K562 (cell line): ENCODE results near the gene TARM1. TPM values are rescaled to one million over a fixed set of nuclear protein-coding genes. Genes with fewer than 3 reads are reported as not detected.

Experiments
- ATAC-seq: fragments of 200-7000 bp; cut with Tn5 transposase; 3 replicates; pipeline ENCODE4 v1.9.1; 2020; ENCODE audit warnings: moderate library complexity
- Bru-seq: library from RNA; stranded (reverse); fragments of 400-500 nt; gene quantifications from one replicate; lab custom pipeline; 2021; lab: Mats Ljungman, UMichigan
- BruChase-seq, 2 experiments: library from RNA; stranded (reverse); fragments of 400-500 nt; gene quantifications; one replicate each; lab custom pipeline; 2021; lab: Mats Ljungman, UMichigan
- BruUV-seq: library from RNA; stranded (reverse); fragments of 400-500 nt; replicated peaks from 2 replicates; lab custom pipeline; 2021; lab: Mats Ljungman, UMichigan
- CTCF ChIA-PET: fragments of 300-600 bp; formaldehyde crosslinking; extraction: SDS; loops from one replicate; lab custom pipeline; 2021; ENCODE audit warnings: low intra/inter-chr PET ratio; lab: Yijun Ruan, JAX
- POLR2A ChIA-PET: fragments of 300-600, 350-650 bp; sonication (Branson Sonifier 250); formaldehyde crosslinking; extraction: SDS; loops from one replicate; lab custom pipeline; 2021; ENCODE audit warnings: antibody characterized with exemption, inconsistent platforms; lab: Yijun Ruan, JAX
- DNase-seq, 4 experiments: peaks; one replicate each; pipeline versions ENCODE4 v3.0.0 to v3.0.0-alpha.2; 2011 to 2018; ENCODE audit warnings: low spot score in 3 of 4, mixed read lengths in 3 of 4; ENCODE audit errors: extremely low read depth in 1 of 4
- FAIRE-seq: peaks from 2 replicates; lab custom pipeline; 2011; peaks lifted over from hg19 to GRCh38; lab: Jason Lieb, UNC
- H2AFZ ChIP-seq: 2 replicates; pipeline ENCODE4 v1.6.0; 2011; ENCODE audit warnings: low read depth, low read length, control low read depth, inconsistent platforms
- H3K27ac ChIP-seq: fragments of 200-600 bp; 3 replicates; pipeline ENCODE4 v1.8.0; 2011; ENCODE audit warnings: low read depth, mild to moderate bottlenecking, control low read depth, inconsistent platforms, low read length, moderate library complexity, mixed read lengths; ENCODE audit errors: extremely low read depth
- H3K27me3 ChIP-seq, 2 experiments: fragments of 300-600 bp in 1 of 2; 2 replicates in 1 of 2; 3 replicates in 1 of 2; pipeline versions ENCODE4 v1.6.0 to v1.8.0; 2011; ENCODE audit warnings: inconsistent platforms in 2 of 2, low read length in 2 of 2, mild to moderate bottlenecking in 1 of 2, mixed read lengths in 1 of 2, moderate library complexity in 1 of 2; ENCODE audit not compliant: control insufficient read depth in 2 of 2, insufficient read depth in 2 of 2
- H3K36me3 ChIP-seq: fragments of 300-600 bp; 3 replicates; pipeline ENCODE4 v1.8.0; 2011; ENCODE audit warnings: mild to moderate bottlenecking, low read length, inconsistent platforms; ENCODE audit not compliant: control insufficient read depth, insufficient read depth
- H3K4me1 ChIP-seq, 2 experiments: fragments of 200-600 bp in 1 of 2; replicated peaks in 1 of 2; 2 replicates in 1 of 2; 3 replicates in 1 of 2; pipeline versions ENCODE4 v1.5.1 to v1.8.0; 2011; ENCODE audit warnings: inconsistent platforms in 2 of 2, low read length in 2 of 2, mild to moderate bottlenecking in 1 of 2, mixed read lengths in 1 of 2, moderate library complexity in 1 of 2; ENCODE audit not compliant: control insufficient read depth in 2 of 2, insufficient read depth in 2 of 2
- H3K4me2 ChIP-seq: 2 replicates; pipeline ENCODE4 v1.6.1; 2011; ENCODE audit warnings: low read length, control low read depth, inconsistent platforms, mixed read lengths; ENCODE audit not compliant: insufficient read depth
- H3K4me3 ChIP-seq: fragments of 200-600 bp; sonication (generic), shearing (Covaris generic); 2 replicates; pipeline ENCODE4 v1.5.1; 2016; ENCODE audit warnings: control low read depth, inconsistent platforms
- H3K79me2 ChIP-seq: fragments of 200-600 bp; 3 replicates; pipeline ENCODE4 v1.8.0; 2011; ENCODE audit warnings: low read length, inconsistent platforms; ENCODE audit not compliant: control insufficient read depth, insufficient read depth
- H3K9ac ChIP-seq, 2 experiments: 2 replicates each; pipeline versions ENCODE4 v1.6.0 to v1.6.1; 2011; ENCODE audit warnings: low read depth in 2 of 2, low read length in 2 of 2, control low read depth in 1 of 2, inconsistent platforms in 1 of 2, mild to moderate bottlenecking in 1 of 2, mixed read lengths in 1 of 2; ENCODE audit not compliant: insufficient read depth in 1 of 2
- H3K9me1 ChIP-seq: one replicate; pipeline ENCODE4 v1.6.0; 2011; ENCODE audit warnings: inconsistent platforms, mild to moderate bottlenecking, low read length, moderate library complexity; ENCODE audit not compliant: control insufficient read depth, insufficient read depth
- H3K9me3 ChIP-seq: replicated peaks from 2 replicates; pipeline ENCODE4 v1.5.1; 2011; ENCODE audit warnings: low read depth, low read length, inconsistent platforms; ENCODE audit not compliant: control insufficient read depth, insufficient read depth
- H4K20me1 ChIP-seq: replicated peaks from 2 replicates; pipeline ENCODE4 v1.6.1; 2011; ENCODE audit warnings: low read length, inconsistent platforms, mixed read lengths; ENCODE audit not compliant: control insufficient read depth, insufficient read depth
- CBX3 ChIP-seq, 2 experiments: IDR thresholded peaks; 1 replicate in 1 of 2; 2 replicates in 1 of 2; pipeline ENCODE4 v1.6.1; 2012; ENCODE audit warnings: inconsistent platforms in 2 of 2, low read length in 2 of 2, borderline replicate concordance in 1 of 2, control low read depth in 1 of 2
- MTA2 ChIP-seq: fragments of 450-650 bp; IDR thresholded peaks from 2 replicates; pipeline ENCODE4 v1.6.1; 2016; ENCODE audit warnings: low read depth
- ZFP1 ChIP-seq: fragments of 450-650 bp; formaldehyde crosslinking; IDR thresholded peaks from 2 replicates; pipeline ENCODE4 v1.4.0; 2020; ENCODE audit warnings: mild to moderate bottlenecking, mixed read lengths
- WGBS: fragments of 100-300 bp; shearing (Covaris generic); methylation state at CpG from one replicate; pipeline ENCODE4 v1.1.6; 2016; ENCODE audit warnings: low coverage, mixed read lengths; ENCODE audit not compliant: insufficient coverage; ENCODE audit errors: missing lambda C conversion rate; 5-methylcytosine and 5-hydroxymethylcytosine counted together
- in situ Hi-C: fragments of 300-500 bp; cut with MboI; formaldehyde crosslinking; loops from 4 replicates; pipeline ENCODE4 v1.15.0; 2018; ENCODE audit warnings: inconsistent platforms, mixed read lengths
- intact Hi-C: fragments of 100-400 bp; cut with micrococcal nuclease; formaldehyde crosslinking; loops from 2 replicates; pipeline ENCODE4 v1.14.2; 2022
- long read RNA-seq, 3 experiments: library from polyadenylated mRNA in 2 of 3; library from RNA in 1 of 3; unstranded in 2 of 3; stranded (forward) in 1 of 3; transcript quantifications; one replicate each; pipeline ENCODE4 v2.0.0, GENCODE V29; 2019 to 2022
- polyA minus RNA-seq, 3 experiments: library from RNA; depleted of rRNA, polyadenylated mRNA; stranded (reverse); fragments of >200 nt; gene quantifications; 2 replicates each; pipeline ENCODE4 v1.2.3, GENCODE V29; 2011
- polyA plus RNA-seq, 8 experiments: library from polyadenylated mRNA; depleted of rRNA in 4 of 8; stranded (reverse) in 5 of 8; unstranded in 3 of 8; fragments of >200 nt; fragmentation: Nextera tagmentation in 2 of 8; fragmentation: Illumina TruSeq in 1 of 8; extraction: Ambion mirVana in 2 of 8; extraction: Trizol in 1 of 8; gene quantifications; 2 replicates each; pipeline versions ENCODE4 v1.2.1 to v1.2.3, GENCODE V29; 2011 to 2014; ENCODE audit warnings: inconsistent platforms in 1 of 8, missing spikeins in 1 of 8
- total RNA-seq, 7 experiments: library from RNA; depleted of rRNA in 6 of 7; stranded (reverse); fragments of >200 nt in 6 of 7; fragmentation: Illumina TruSeq in 2 of 7; extraction: Trizol in 2 of 7; gene quantifications; 2 replicates each; pipeline versions ENCODE4 v1.2.1 to v1.2.3, GENCODE V29; 2011 to 2021; ENCODE audit warnings: low replicate concordance in 1 of 7

The TARM1 gene
- not detected in 2 replicates for total RNA-seq (2011; cell fraction: chromatin; rRNA removed; ENCODE audit: low replicate concordance)
- total RNA-seq (2011; cell fraction: nucleolus; rRNA removed) = not detected in 2 replicates
- total RNA-seq (2011; cell fraction: nucleoplasm; rRNA removed) = not detected in 2 replicates
- not detected in 2 replicates for total RNA-seq (2014; rRNA removed)
- not detected in 2 replicates for total RNA-seq (2014; rRNA removed; fragmentation: Illumina TruSeq; extraction: Trizol)
- total RNA-seq (2015; rRNA removed; fragmentation: Illumina TruSeq; extraction: Trizol) = not detected in 2 replicates
- not detected in 2 replicates for total RNA-seq (2021)
- not detected in 2 replicates for polyA plus RNA-seq (2011; rRNA removed)
- polyA plus RNA-seq (2011; cell fraction: cytosol; rRNA removed) = not detected in 2 replicates
- polyA plus RNA-seq (2011; cell fraction: nucleus; rRNA removed) = not detected in 2 replicates
- not detected in 2 replicates for polyA plus RNA-seq (2012)
- polyA plus RNA-seq (2014; fragmentation: Illumina TruSeq; extraction: Trizol) = not detected in 2 replicates
- not detected for polyA plus RNA-seq (2014; fragmentation: Nextera tagmentation; extraction: Ambion mirVana)
- not detected in 2 replicates for polyA plus RNA-seq (2014; rRNA removed)
- not detected in 2 replicates for polyA minus RNA-seq (2011; rRNA and poly(A)+ RNA removed)
- not detected in 2 replicates for polyA minus RNA-seq (2011; cell fraction: cytosol; rRNA and poly(A)+ RNA removed)
- polyA minus RNA-seq (2011; cell fraction: nucleus; rRNA and poly(A)+ RNA removed) = not detected in 2 replicates
- Bru-seq, nascent RNA = not detected
- not detected for BruChase-seq, experiment 1, labeled RNA remaining after a 2-hour chase
- BruChase-seq, experiment 2, labeled RNA remaining after a 6-hour chase = not detected
- long read RNA-seq, experiment 1 = 0 reads
- long read RNA-seq, experiment 2 = 0 reads
- long read RNA-seq, experiment 3 = 0 reads

GRCh38 chr19:54081032-54081431 is at the start of gene TARM1:
Gene TARM1 (minus strand): TSS chr19:54081365. CDS start chr19:54081340, 25 bp downstream.
- H3K36me3 ChIP-seq = no peaks in the 10 kb centered on the region
- DNase-seq (no peak), ATAC-seq (no peak), FAIRE-seq (no peak)
- H3K4me2 ChIP-seq = no peak within 1 kb of the TSS
- no peak within 1 kb of the TSS for H3K4me3 ChIP-seq
- H3K9me3 ChIP-seq = peaks cover 5% of the 10 kb centered on the region
- WGBS = 0% methylated on average over 7 of the region's 7 CpGs
- H4K20me1 ChIP-seq = no peaks in the 10 kb centered on the region
- no peaks in the 10 kb centered on the region for H3K9me1 ChIP-seq
- H3K27me3 ChIP-seq = peaks cover 4 to 20% of the 10 kb centered on the region in 2 experiments; a peak in 4 of 5 replicates
- H3K4me1 ChIP-seq = no peaks in the 10 kb centered on the region
- TF ChIP-seq CBX3 (IDR thresholded peaks at IDR 0.05; ENCODE audit: borderline replicate concordance in 1 of 2, low read length in 2 of 2) = 0 out of 3 replicates have a peak, but pooled peaks of 1 of the 2 experiments have one; percentile 28
- no peak for TF ChIP-seq MTA2
- peak; percentile 78 for TF ChIP-seq ZFP1 (CRISPR knock-in tag)
- CTCF ChIA-PET = no interaction called here
- intact Hi-C loops = no loop called here
- POLR2A ChIA-PET = no interaction called here
- H3K9ac ChIP-seq = no peak within 1 kb of the TSS
- H2AFZ ChIP-seq = no peak within 1 kb of the TSS
- BruUV-seq = no TSS peak
- in situ Hi-C loops = no loop called here
- H3K79me2 ChIP-seq = no peaks in the 10 kb centered on the region
- no peak within 1 kb of the TSS for H3K27ac ChIP-seq
